Hepatocyte (in vitro differentiated cells): ENCODE measurements around the gene MPHOSPH8. TPM values are rescaled to one million over a fixed set of nuclear protein-coding genes. Genes with fewer than 3 reads are reported as not detected.

Experiments used
- DNase-seq: peaks from one replicate; pipeline ENCODE4 v3.0.0-alpha.2; 2016; ENCODE audit warnings: low spot score
- H2AFZ ChIP-seq: fragments of 200-600 bp; sonication (generic); 2 replicates; pipeline ENCODE4 v1.6.0; 2016; ENCODE audit warnings: antibody characterized with exemption, mild to moderate bottlenecking
- H3K27ac ChIP-seq: fragments of 200-600 bp; sonication (generic); 2 replicates; pipeline ENCODE4 v1.5.1; 2016; ENCODE audit warnings: mild to moderate bottlenecking
- H3K27me3 ChIP-seq: fragments of 200-600 bp; sonication (generic); 2 replicates; pipeline ENCODE4 v1.6.1; 2016
- H3K36me3 ChIP-seq: fragments of 200-600 bp; sonication (generic); replicated peaks from 2 replicates; pipeline ENCODE4 v1.5.1; 2016; ENCODE audit warnings: low read depth; ENCODE audit not compliant: insufficient read depth
- H3K4me1 ChIP-seq: fragments of 200-600 bp; sonication (generic); 2 replicates; pipeline ENCODE4 v1.5.1; 2016; ENCODE audit warnings: mild to moderate bottlenecking, moderate library complexity; ENCODE audit not compliant: insufficient read depth
- H3K4me2 ChIP-seq: fragments of 200-600 bp; sonication (generic); 2 replicates; pipeline ENCODE4 v1.6.0; 2016
- H3K4me3 ChIP-seq: fragments of 200-600 bp; sonication (generic); 2 replicates; pipeline ENCODE4 v1.5.1; 2016; ENCODE audit warnings: mild to moderate bottlenecking
- H3K79me2 ChIP-seq: fragments of 200-600 bp; sonication (generic); 2 replicates; pipeline ENCODE4 v1.6.0; 2017; ENCODE audit warnings: mild to moderate bottlenecking
- H3K9me2 ChIP-seq: fragments of 200-600 bp; sonication (generic); replicated peaks from 2 replicates; pipeline ENCODE4 v1.6.0; 2017; ENCODE audit warnings: mild to moderate bottlenecking; ENCODE audit not compliant: insufficient read depth
- H3K9me3 ChIP-seq: fragments of 200-600 bp; sonication (generic); 2 replicates; pipeline ENCODE4 v1.5.1; 2016; ENCODE audit warnings: low read depth, mild to moderate bottlenecking
- H4K20me1 ChIP-seq: fragments of 200-600 bp; sonication (generic); 2 replicates; pipeline ENCODE4 v1.6.0; 2016; ENCODE audit warnings: mild to moderate bottlenecking; ENCODE audit not compliant: insufficient read depth, poor library complexity, severe bottlenecking
- EZH2 ChIP-seq: fragments of 200-600 bp; sonication (generic); IDR thresholded peaks from 2 replicates; pipeline ENCODE4 v1.6.1; 2016; ENCODE audit warnings: antibody characterized with exemption, mild to moderate bottlenecking, borderline replicate concordance
- EZH2phosphoT487 ChIP-seq: fragments of 200-600 bp; sonication (generic); IDR thresholded peaks from one replicate; pipeline ENCODE4 v1.6.1; 2018; ENCODE audit warnings: antibody characterized with exemption, mild to moderate bottlenecking, low read depth, moderate library complexity; ENCODE audit not compliant: unreplicated experiment, severe bottlenecking
- WGBS: methylation state at CpG from one replicate; pipeline ENCODE4 v1.1.6; 2016; ENCODE audit warnings: low lambda C conversion rate; ENCODE audit errors: missing lambda C conversion rate; 5-methylcytosine and 5-hydroxymethylcytosine counted together
- polyA plus RNA-seq: library from polyadenylated mRNA; unstranded; fragments of >200 nt; fragmentation: Nextera tagmentation; extraction: Ambion mirVana; gene quantifications from 2 replicates; pipeline ENCODE4 v1.2.1, GENCODE V29; 2016
- total RNA-seq: library from RNA; depleted of rRNA; stranded (reverse); fragments of >200 nt; gene quantifications from 2 replicates; pipeline ENCODE4 v1.2.3, GENCODE V29; 2014
- TF ChIP-seq, protein P1 (sequence below): fragments of 200-600 bp; sonication (generic); IDR thresholded peaks from 2 replicates; pipeline ENCODE4 v1.5.1; 2016; ENCODE audit warnings: antibody characterized with exemption, mild to moderate bottlenecking; ENCODE audit not compliant: poor library complexity

MPHOSPH8 gene
- total and polyA plus RNA-seq, 2 experiments from 2014 or later, result 12.8 to 17.5 TPM

DNA sequence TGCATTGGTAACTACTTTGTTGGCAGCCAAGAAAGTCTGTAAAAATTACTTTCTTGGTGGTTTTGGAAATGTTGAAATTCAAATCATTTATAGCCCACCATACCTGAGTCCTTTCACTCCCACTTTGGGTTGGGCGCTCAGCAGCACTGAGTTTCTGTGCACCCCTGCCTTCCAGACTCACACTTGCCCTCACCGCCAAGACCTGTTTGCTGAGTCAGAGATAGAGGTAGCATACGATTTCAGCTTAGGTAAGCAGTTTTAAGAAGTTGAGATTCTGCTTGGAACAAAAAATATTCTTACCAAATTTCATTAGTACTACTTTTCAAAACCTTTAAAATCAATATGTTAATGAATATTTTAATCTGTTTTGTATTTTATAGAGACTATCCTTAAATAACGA lies 12.6 kb downstream of the MPHOSPH8 start:
- Histone ChIP-seq H3K4me1 (no peaks in the 10 kb centered on the region), H3K9me3 (no peaks in the 10 kb centered on the region), H3K36me3 (no peaks in the 10 kb centered on the region), H3K79me2 (peaks cover 34% of the 10 kb centered on the region), H3K4me2 (no peak overlapping the region), H3K4me3 (no peak overlapping the region), H2AFZ (no peak overlapping the region), H3K27me3 (no peaks in the 10 kb centered on the region), H4K20me1 (no peaks in the 10 kb centered on the region), H3K27ac (no peak overlapping the region), H3K9me2 (no peaks in the 10 kb centered on the region)
- TF ChIP-seq EZH2, result no peak
- TF ChIP-seq EZH2phosphoT487, result no peak
- TF ChIP-seq, protein P1, sequence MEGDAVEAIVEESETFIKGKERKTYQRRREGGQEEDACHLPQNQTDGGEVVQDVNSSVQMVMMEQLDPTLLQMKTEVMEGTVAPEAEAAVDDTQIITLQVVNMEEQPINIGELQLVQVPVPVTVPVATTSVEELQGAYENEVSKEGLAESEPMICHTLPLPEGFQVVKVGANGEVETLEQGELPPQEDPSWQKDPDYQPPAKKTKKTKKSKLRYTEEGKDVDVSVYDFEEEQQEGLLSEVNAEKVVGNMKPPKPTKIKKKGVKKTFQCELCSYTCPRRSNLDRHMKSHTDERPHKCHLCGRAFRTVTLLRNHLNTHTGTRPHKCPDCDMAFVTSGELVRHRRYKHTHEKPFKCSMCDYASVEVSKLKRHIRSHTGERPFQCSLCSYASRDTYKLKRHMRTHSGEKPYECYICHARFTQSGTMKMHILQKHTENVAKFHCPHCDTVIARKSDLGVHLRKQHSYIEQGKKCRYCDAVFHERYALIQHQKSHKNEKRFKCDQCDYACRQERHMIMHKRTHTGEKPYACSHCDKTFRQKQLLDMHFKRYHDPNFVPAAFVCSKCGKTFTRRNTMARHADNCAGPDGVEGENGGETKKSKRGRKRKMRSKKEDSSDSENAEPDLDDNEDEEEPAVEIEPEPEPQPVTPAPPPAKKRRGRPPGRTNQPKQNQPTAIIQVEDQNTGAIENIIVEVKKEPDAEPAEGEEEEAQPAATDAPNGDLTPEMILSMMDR, result no peak
- DNase-seq, result no peak
- WGBS, result 82% methylated on average over 4 of the region's 4 CpGs

DNA sequence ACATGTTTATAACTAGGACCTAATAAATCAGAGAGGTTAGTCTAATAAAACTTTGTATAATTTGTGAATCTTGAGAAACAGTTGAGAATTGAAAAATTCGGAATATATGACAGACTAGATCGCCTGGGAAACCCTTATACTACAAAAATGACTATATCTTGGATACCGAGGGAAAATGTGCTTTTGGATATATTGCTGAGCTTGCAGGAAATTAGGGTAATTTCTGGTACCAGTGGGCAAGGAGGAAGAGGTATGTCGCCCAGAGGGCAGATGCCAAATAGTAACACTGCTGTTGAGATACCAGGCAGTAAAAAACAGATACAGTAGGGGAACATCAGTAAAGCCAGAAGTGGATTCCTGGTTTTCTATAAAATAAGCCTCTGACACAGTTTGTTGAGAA lies 17.3 kb downstream of the MPHOSPH8 start:
- H3K27me3 ChIP-seq, result no peaks in the 10 kb centered on the region
- H3K9me2 ChIP-seq, result no peaks in the 10 kb centered on the region
- no peak overlapping the region for H3K4me2 ChIP-seq
- H3K27ac ChIP-seq, result no peak overlapping the region
- no peak overlapping the region for H3K4me3 ChIP-seq
- H4K20me1 ChIP-seq, result no peaks in the 10 kb centered on the region
- TF ChIP-seq, protein P1, result no peak
- no peak for TF ChIP-seq EZH2
- H3K36me3 ChIP-seq, result no peaks in the 10 kb centered on the region
- H2AFZ ChIP-seq, result no peak overlapping the region
- 98% methylated on average over 4 of the region's 4 CpGs for WGBS
- no peak for DNase-seq
- H3K4me1 ChIP-seq, result no peaks in the 10 kb centered on the region
- H3K9me3 ChIP-seq, result no peaks in the 10 kb centered on the region
- no peaks in the 10 kb centered on the region for H3K79me2 ChIP-seq

DNA sequence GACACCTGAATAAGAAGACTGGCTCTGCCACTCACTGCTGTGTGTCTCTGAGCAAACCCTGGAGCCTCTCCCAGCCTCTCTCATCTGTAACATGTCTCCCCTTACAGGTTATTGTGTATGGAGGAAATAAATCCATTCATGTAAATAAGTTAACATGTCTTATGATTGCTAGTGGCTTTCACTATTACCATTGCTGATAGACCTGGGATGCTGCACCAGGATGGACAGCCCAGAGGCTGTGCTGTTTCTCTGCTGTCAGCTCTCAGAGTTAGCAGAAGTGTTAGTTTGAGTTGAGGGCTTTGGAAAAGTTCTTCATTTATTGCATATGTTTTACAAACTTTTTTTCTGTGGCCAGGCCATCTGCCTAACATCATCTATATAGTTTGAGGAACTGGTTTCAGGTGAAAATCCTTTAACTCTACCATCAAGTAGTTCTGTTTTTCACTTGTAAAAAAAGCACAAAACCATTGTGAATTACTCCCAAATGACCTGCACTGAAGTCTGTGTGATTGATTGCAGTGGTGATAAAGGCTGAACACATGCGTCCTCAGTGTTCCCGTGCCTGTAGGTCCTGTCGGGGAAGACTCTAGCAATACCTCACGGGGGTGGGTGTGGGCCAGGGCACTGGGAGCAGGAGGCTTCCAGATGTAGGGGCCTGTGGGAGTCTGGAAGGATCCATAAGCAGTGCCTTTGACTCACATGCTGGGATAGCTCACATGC lies 24.6 kb downstream of the MPHOSPH8 start:
- no peak for DNase-seq
- no peaks in the 10 kb centered on the region for H3K9me2 ChIP-seq
- H3K79me2 ChIP-seq, result no peaks in the 10 kb centered on the region
- no peaks in the 10 kb centered on the region for H3K4me1 ChIP-seq
- TF ChIP-seq EZH2 (no peak), EZH2phosphoT487 (no peak)
- TF ChIP-seq, protein P1, result no peak
- no peak overlapping the region for H2AFZ ChIP-seq
- H3K9me3 ChIP-seq, result no peaks in the 10 kb centered on the region
- no peaks in the 10 kb centered on the region for H3K36me3 ChIP-seq
- no peak overlapping the region for H3K27ac ChIP-seq
- H3K27me3 ChIP-seq, result no peaks in the 10 kb centered on the region
- no peak overlapping the region for H3K4me2 ChIP-seq
- no peaks in the 10 kb centered on the region for H4K20me1 ChIP-seq
- H3K4me3 ChIP-seq, result no peak overlapping the region
- 33% methylated on average over 4 of the region's 4 CpGs for WGBS
